EL (cell line): ENCODE measurements around the gene NUDT11.
"Not testable (repeated sequence)": the region's sequence is repeated elsewhere in the genome, so short reads cannot be mapped to it uniquely, and the experiment has no call there.

Experiments used
- DNase-seq: peaks from one replicate; pipeline ENCODE4 v3.0.0-alpha.2; 2016

Gene NUDT11

DNA sequence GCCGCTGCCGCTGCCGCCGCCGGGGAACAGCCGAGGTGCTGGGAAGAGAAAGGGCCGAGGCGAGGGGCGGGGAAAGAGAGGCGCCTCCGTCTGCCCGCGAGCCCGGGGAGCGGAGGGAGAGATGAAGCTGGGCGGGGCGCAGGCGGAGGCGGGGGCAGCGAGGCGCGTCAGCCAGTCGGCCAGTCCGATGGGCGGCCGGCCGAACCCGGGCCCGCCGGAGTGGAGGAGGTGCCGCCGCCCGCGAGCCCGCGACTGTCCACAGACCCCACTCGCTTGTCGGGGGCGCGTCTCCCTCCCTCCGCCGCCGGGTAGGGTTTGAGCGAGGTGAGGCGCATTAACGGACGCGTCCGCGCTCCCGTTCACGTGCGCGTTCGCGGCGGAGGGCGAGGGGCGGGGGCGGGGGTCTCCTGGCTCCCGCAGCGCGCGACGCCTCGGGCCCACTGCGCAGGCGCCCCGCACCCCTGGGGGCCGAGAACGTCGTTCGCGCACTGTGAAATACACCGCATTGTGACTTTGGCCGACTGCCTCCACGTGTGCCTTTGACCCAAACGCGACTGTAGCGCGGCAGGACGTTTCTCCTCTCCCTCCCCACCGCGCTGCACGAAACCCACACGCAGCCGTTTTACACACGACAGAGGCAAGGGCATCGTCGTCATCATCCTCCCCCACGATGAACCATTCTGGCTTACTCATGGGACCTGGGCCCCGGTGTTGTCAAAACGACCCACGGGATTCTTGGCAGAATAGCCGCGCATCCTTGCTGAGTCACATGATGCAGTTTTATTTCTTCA, at the start of gene NUDT11:
NUDT11 (minus strand) TSS at position 92 of the 791 bp plus-strand sequence. CDS start 148 bp downstream, outside the sequence.
- DNase-seq, result peak; percentile 60

DNA sequence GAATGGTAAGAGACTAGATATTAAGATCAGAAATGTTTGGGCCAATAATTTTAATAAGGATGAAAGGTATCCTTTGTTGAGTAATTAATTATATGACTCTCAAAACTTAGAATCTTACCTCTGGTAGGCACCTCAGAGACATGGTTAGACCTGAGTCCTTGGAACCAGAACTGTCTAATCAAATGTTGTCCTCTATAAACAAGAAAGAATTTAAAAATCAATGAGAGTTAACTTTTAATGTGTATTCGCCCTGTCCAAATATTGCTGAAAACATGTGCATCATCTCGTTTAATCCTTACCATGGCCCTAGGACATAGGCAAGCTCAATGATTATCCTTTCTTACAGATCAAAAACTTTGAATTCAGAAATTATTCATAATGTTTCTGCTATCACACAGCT, 24.0 kb upstream of the NUDT11 start:
- DNase-seq, result no peak

DNA sequence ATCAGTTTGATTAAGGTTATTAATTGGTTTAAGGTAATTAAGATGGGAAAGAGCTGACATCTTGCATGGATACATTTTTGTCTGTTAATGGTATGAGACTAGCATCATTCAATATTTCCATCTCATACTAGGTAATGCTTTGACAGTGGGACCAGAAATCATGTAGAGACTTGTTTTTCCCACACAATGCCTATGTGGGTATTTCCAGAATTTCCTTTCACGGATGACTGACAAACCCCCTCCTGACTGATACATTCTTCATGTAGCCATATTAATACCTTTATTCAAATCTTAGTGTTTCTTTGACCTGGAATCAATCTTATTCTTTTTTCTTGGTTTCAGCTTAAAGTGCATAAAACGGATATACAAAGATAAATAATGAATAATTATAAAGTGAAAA, 22.7 kb upstream of the NUDT11 start:
- DNase-seq, result not testable (repeated sequence)

DNA sequence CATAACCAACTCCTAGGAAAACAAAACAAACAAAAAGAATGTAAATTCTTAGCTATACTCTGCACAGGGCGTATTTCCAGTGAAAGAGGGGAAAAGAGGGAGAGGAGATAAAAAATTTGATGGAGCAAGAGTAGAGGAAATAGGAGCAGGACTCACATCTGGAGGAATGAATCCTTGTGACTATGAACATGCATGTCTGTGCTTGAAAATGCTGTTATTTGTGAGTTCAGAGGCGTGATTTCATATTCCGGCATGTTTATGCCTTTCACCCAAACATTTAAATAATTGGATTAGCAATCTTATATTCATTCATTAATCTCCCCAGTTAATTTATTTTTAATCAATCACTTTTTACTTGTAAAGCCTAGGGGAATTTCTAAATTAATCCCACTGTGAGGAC, 11.2 kb upstream of the NUDT11 start:
- DNase-seq, result no peak

DNA sequence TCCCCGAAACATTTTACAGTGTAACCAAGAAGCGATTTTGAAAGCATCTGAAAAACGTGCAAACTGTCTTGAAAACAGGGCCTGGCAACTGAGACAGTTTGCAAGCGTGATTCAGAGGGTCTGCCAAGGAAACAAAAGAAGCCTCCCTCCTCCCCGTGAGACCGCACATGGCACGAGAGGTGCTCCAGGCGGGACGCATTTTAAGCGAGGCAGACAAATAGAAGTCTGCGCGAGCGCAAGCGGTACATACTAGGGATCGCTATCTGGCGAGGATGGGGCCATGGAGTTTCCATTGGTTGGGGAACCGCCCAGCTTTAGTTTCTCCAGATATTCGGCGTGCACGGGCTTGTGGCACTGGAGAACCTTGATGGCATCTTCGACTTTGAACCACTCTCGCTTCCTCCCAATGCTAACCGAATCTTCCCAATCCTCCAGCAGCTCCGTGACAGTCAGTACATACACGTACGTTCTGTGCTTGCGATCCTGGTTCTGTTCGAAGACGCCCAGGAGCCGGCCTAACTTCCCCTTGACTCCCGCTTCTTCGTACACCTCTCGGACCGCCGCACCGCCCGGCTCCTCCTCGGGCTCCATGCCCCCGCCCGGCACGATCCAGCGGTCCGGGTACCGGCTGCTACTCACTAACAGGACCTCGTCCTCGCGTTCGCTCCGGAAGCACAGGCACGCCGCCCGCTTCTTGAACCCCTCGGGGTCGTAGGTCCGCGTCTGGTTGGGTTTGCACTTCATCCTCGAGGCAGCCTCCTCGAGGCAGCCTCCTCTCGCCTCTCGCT, 497 bp downstream of the NUDT11 start:
- DNase-seq, result peak; percentile 4

DNA sequence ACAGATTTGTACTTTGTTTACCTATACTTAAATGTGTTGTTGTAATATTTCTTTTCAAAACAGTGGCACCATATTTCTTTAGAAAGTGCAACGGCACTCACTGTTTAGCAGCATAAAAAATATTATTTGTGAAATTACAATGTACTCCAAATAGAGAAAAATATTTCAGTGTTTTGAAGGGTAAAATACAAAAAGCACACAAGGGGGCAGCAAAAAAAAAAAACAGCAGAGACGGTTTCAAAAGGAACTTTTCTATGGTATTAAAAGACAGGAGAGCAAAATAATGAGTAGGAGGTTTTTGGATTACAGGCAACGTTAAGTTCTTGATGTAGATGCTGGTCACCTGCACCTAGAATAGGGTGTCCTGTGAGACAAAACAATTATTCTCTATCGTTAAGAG, 2.0 kb downstream of the NUDT11 start:
- peak; percentile 1 for DNase-seq

DNA sequence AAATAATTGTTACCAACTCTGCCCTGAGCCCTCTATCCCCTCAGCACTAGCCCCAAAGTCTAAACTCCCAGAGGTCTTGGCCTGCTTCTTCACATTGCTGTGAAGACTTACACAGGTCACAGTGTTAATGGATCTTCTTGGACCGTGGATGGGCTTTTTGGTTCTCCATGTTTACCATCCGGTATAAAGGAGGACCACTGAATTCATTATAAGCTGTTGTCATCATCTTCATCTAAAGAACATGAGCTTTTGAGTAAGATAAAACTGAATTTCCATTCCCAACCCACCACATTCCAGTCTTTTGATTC, 8.5 kb downstream of the NUDT11 start:
- peak; percentile 1 for DNase-seq

DNA sequence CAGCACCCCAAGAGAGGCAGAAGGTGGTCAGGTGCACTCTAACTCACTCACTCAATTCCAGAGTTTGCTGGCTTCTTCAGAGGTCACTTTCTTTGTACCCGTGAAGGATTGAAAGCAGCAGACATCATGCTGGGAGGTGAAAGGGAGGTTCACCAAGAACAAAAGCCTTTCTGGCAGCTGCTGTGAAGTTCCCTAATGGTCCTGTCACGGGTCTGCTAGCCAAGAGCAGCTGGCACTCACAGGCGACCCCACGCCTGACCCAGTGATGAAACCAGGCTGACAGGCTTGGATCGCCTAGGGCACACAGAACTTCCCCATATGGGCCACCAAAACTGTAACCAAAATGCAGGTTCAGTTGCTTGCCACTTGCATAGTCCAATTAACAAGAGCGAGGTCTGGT, 11.8 kb downstream of the NUDT11 start:
- DNase-seq, result no peak

DNA sequence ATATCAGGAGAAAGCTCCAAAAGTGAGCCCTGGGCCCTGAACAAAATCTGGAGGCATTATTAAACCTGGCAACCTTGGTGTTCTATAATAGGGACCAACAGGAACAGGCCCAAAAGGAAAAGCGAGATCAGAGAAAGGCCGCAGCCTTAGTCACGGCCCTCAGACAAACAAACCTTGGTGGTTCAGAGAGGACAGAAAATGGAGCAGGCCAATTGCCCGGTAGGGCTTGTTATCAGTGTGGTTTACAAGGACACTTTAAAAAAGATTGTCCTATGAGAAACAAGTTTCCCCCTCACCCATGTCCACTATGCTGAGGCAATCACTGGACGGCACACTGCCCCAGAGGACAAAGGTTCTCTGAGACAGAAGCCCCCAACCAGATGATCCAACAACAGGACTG, 14.0 kb downstream of the NUDT11 start:
- DNase-seq, result not testable (repeated sequence)

DNA sequence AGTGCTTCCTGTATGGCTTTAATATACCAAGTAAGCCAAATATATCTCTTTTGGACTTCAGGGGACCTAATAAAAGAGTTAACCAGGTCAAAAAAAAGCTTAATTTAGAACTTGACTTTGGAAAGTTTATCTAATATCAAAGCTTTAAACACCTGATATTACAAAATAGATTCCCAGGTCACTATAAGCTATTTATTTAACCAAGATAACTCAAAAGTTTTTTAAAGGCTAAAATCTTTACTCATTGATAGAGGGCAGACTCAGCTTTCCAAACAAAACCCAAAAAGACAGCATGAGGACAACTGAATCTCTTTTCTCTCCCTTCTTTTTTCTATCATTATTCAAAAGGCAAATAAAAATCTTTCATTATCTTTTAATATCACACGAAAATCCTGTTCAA, 19.5 kb downstream of the NUDT11 start:
- no peak for DNase-seq

DNA sequence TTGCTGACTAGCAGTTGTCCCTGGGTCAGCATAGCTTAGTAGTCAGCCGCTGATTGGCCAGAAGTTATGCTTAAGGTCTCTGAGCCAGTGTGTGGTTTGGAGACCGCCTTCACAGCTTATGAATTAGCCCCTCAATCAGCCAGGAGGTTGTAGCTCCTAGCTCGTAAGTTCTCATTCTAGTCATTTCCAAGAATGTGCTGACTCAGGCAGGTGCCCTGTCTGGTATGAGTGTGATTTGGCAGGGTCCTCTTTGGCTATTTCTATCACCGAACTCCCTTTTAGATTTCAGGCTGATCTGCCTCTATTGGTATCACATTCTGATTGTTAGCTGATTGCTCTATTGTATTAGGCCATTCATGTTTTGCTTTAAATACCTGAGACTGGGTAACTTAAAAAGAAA, 33.1 kb downstream of the NUDT11 start:
- no peak for DNase-seq

DNA sequence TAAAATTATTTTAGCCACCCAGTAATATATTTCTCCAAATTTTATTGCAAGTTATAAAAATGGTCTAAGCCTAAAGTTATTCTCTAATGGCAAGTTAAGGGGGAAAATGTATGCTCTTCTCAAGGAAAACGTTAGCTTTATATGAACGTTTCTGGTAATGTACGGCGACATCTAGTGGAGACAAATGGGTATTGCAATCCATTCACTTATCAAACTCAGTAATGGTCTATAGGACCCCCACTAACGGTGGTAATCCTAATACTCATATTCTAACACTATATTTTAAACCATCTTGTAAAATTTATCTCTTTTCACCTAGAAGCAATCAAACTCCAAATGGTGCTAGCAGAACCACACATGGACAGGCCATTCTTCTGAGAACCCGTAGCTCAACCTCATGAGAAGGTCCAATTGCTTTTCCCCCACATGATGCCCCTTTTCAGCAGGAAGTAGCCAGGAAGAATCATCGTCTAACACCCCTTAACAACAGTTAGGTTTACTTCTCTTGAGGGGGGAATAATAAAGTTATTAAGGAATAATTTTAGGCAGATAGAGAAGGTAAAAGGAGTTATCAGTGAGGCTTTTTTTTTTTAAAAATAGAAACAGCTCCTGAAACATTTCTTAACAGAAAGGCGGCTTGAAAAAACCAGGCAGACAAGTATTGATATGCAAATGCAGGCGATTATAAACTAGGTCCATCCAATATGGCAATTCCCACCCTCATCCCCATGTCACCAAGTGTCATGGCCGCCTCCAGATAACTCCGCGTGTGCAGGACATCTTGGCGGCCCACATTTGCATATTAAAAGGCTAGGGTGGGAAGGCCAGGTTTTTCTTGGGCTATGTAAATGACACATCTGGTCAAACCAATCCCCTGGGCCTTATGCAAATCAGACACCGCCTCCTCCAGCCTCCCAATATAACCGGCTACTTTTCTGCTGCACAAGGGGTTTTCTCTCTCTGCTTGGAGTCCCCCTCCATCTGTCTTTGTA, 35.0 kb downstream of the NUDT11 start:
- DNase-seq, result peak; percentile 7

DNA sequence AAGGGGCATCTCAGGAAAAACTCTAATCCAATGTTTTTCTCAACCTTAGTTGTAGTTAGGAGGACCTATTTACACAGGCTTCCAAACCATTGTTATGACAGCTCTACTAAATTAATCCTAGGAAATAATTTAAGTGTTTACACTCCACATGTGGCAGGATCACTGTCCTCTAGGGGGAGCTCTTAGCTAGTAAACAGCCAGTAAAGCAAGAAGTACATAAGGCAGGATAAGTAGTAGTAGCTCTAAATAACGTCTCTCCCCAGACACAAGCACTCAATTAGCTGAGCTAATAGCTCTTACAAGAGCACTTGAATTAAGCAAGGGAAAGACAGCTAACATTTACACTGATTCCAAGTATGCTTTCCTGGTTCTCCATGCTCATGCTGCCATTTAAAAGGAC, 37.3 kb downstream of the NUDT11 start:
- peak; percentile 9 for DNase-seq

DNA sequence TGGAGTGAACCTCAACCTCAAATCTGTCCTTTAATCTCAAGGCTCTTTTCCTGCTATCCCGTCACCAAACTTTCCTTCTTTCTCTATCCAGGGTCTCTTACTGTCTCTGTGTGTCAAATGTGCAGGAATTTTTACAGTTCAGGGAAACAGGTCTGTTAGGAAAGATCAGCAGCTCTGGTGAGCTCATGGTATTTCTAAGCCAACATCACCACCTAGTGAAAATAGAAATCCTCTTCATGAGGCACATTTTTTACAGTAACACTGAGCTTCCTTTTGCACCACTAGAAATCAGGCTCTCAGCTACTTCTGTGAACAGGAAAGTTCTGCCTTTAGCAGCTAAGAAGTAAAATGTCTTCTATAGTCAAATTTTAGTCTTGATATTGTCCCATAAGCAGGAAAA, 39.6 kb downstream of the NUDT11 start:
- DNase-seq, result peak; percentile 0

DNA sequence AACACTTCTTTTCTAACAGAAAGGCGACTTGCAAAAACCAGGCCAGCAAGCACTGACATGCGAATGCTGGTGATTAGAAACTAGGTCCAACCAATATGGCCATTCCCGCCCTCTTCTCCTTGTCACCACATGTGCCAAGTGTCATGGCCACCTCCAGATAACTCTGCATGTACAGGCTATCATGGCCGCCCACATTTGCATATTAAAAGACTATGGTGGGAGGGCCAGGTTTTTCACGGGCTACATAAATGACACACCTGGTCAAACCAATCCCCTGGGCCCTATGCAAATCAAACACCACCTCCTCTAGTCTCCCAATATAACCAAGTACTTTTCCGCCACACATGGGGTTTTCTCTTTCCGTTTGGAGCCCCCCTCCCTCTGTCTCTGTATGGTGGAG, 40.1 kb downstream of the NUDT11 start:
- DNase-seq, result no peak

DNA sequence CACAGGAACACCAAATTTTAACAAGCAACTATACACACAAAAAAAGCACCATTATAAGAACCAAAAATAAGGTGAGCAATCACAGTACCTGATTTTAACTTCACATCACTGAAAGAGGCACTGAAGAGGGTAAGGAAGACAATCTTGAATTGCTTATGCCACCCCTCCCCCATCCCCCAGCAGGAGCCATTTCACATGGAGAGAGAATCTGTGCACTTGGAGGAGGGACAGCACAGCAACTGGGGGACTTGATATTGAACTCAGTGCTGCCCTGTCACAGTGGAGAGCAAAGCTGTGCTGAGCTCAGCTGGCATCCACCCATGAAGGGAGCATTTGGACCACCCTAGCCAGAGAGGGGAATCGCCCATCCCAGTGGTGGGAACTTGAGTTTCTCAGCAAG, 56.0 kb downstream of the NUDT11 start:
- no peak for DNase-seq
